GM18505 (cell line): ENCODE results near the gene AATF.

Experiments
- ATAC-seq: cut with Tn5 transposase; IDR thresholded peaks from one replicate; pipeline ENCODE4 v1.9.1; 2021; ENCODE audit not compliant: unreplicated experiment
- POLR2A ChIP-seq: IDR thresholded peaks from 4 replicates; pipeline ENCODE4 v1.6.1; 2011; ENCODE audit warnings: borderline replicate concordance; ENCODE audit not compliant: insufficient read depth, insufficient read length; ENCODE audit errors: extremely low read depth

Gene AATF

DNA sequence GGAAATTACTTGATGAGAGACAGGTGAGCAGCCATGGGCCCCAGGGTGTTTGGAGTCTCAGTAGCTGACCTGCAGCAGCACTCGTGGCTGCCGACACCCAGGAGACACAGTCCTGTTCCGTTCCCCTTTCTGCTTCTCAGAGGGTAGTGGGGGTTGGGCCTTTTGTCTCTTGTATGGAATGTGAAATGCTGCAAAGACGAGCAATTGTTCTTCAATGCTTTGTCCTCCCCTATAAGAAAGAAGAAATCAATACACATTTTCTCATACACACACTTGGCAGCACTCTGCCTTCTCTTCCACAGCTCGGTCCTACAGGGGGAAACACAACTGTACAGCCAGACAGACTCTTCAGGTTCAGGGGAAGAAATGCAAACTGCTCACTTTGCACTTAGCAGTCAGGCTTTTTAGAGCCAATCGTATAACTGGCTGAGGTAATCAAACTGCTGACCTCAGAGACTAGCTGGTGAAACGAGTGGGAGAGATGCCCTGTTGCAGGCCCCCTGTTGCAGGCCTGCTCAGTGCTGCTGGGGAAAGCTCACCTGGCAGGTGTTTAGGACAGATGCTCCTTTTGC, 96.7 kb downstream of the AATF start:
- ATAC-seq = no peak
- no peak for TF ChIP-seq POLR2A

DNA sequence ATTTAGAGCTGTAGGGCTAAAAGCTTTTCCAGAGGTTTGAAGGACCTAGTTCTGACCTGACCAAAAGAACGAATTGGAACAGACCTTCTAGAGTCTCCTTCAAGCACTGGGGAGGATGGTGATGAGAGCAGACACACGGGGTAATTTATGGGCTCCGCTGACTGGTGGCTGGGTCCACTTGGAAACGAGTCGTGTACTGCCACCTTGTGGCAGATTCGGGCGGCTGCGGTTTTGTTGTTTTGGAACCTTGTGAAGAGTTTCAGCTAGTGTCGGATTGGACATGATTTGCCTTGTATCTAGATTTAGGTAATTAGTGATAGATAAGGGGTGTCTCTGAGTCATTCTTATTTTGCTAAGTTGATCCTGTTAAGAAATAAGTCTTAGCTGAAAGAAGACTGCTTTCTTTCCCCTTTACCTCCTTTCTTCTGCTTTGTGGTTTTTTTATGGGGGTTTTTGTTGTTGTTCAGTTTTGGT, 98.9 kb downstream of the AATF start:
- ATAC-seq = no peak

GRCh38 chr17:37048811-37049210, 100.1 kb downstream of the AATF start:
- no peak for ATAC-seq
- no peak for TF ChIP-seq POLR2A

More for the DNA sequence above, 98.9 kb downstream of the AATF start:
- TF ChIP-seq POLR2A = no peak

DNA sequence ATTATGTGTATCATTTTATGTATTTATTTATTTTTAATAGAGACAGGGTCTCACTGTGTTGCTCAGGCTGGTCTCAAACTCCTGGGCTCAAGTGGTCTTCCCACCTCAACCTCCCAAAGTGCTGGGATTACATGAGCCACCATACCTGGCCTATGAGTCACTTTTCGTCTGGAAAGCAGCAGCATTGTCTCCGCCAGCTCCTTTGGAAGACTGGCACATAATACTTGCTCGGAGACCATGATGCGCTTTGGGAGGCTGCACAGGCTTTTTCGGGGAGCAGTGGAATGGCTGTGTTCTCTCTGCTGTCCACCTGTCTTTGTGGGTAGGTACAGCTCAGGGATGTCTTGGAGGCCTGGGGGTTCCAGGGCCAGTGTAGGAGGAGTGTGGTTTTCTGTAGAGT, 102.2 kb downstream of the AATF start:
- ATAC-seq = no peak
- TF ChIP-seq POLR2A = no peak

- TF ChIP-seq POLR2A = no peak
- ATAC-seq = no peak
Measured at GRCh38 chr17:37051381-37051780, 102.6 kb downstream of the AATF start.

DNA sequence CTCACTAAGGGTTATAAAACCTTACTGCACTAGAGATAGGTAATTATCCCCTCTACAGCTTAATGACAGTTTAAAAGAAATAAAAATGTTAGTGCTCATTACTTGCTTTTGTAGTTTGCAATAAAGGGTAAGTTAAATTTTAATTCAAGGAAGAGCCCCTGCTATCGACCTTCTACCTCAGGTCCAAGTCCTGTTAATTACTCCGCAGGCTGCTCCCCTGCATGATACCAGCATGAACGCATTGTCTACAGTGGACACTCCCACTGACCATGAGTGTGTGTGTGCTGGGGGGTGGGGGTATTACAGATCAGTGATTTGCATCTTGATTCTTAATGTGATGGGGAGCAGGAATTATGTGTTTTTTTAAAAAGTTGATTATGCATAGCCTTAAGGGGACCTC, 103.1 kb downstream of the AATF start:
- no peak for TF ChIP-seq POLR2A
- ATAC-seq = no peak

- TF ChIP-seq POLR2A = no peak
- ATAC-seq = no peak
Measured at GRCh38 chr17:37052450-37052849, 103.7 kb downstream of the AATF start.

DNA sequence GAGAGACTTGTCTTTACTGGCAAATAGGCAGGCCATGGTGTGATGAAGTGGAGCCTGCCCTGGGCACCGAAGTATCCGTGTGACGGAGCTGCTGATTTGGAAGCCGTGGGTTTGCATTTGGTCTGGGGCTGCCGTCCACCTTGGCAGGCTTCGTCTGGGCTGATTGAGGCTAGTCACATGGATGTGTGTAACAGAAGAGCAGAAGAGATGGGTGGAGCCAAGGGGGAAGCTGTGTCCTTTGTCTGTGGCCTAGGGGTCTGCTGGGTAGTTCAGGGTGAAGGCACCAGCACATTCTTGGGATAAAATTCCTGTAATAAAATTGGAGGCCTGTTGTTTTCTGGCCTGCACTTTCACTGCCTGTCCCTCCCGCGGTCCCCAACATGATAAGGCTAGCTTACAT, 106.1 kb downstream of the AATF start:
- TF ChIP-seq POLR2A = no peak
- no peak for ATAC-seq

- TF ChIP-seq POLR2A = no peak
- ATAC-seq = no peak
Measured at GRCh38 chr17:37056622-37057021, 107.9 kb downstream of the AATF start.

DNA sequence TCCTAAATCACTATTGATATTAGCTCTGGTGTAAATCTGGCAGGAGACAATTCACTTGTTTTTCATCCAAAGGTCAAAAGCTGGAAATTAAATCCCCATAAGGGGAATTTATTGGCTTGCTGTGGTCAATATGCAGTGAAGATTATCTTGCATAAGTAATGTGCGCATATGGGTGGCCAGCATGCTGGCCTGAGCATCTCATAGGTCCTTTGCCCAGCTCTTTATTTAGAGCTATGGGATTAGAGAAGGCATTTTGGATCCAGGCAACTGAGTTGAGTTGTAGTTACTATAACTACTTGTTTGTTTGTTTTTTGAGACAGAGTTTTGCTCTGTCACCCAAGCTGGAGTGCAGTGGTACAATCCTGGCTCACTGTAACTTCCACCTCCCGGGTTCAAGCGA, 110.7 kb downstream of the AATF start:
- no peak for ATAC-seq
- no peak for TF ChIP-seq POLR2A

DNA sequence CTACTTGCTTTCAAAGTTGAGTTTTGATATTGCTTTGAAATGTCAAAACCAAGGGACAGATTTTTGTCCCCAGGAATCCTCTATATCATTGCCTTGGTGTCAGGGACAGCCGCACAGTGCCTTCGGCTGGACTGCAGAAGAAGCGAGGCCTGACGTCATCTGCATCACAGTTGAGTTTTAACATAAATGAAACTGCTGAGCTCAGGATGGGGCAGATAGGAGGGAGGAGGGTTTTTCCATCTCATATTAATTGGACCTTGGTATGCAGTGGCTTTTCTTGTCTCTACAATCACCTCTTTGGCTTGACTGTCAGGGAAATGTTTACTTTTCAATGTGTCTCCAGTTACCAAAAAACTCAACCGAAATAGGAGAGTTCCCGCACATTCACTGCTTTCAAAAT, 111.3 kb downstream of the AATF start:
- no peak for ATAC-seq
- no peak for TF ChIP-seq POLR2A

- ATAC-seq = no peak
- no peak for TF ChIP-seq POLR2A
Measured at GRCh38 chr17:37060928-37061327, 112.2 kb downstream of the AATF start.

DNA sequence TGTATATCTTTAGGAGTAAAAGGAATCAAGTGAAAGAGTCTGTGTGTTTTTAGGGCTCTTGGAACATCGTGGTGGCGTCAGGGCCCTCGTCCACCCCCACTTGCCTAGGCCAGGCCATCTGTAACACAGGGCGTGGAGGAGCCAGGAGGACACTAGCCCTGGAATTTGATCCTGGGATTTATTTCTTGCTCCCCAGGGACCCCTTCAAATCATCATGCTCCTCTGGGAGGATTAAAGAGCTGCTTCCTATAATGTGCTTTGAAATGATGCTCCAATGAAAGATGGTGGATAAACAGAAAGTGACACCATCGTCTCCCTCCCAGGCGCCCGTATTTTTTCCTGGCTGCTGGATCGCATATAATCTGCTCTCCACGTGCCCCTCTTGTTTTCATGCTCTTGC, 113.3 kb downstream of the AATF start:
- ATAC-seq = no peak
- no peak for TF ChIP-seq POLR2A

DNA sequence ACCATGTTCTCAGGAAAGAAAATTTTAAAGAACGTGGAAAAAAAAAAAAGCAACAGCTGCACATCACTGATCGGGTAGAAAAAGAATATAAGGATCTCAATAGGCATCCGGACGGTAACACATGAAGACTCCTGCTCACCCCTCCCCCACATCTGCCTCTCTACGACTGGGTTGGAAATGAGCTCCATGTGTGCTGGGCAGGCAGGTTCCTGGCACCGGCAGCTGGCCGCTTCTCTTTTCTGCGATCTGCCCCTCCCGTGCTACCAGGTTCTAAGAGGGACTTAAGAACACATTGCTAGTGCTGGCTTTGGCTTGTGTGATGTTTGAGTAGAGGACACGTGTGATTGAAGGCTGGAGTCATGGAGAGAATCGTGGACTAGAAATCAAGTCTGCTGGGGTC, 115.5 kb downstream of the AATF start:
- ATAC-seq = no peak
- TF ChIP-seq POLR2A = no peak

- no peak for TF ChIP-seq POLR2A
- ATAC-seq = no peak
Measured at GRCh38 chr17:37064956-37065355, 116.2 kb downstream of the AATF start.

GRCh38 chr17:37065486-37066321, 117.0 kb downstream of the AATF start:
- no peak for TF ChIP-seq POLR2A
- no peak for ATAC-seq
